HL-60 (cell line): ENCODE data around the gene TMEM254.

Experiments
- GABPA ChIP-seq: IDR thresholded peaks from 2 replicates; pipeline ENCODE4 v1.6.1; 2012; ENCODE audit warnings: low read depth
- TF ChIP-seq, protein P1 (sequence below): IDR thresholded peaks from one replicate; pipeline ENCODE4 v1.5.1; 2011; ENCODE audit warnings: low read length, control low read depth, inconsistent platforms; ENCODE audit not compliant: insufficient read depth
- TF ChIP-seq, protein P2 (sequence below): IDR thresholded peaks from 2 replicates; pipeline ENCODE4 v1.6.1; 2012; ENCODE audit warnings: low read depth; ENCODE audit not compliant: insufficient replicate concordance

DNA sequence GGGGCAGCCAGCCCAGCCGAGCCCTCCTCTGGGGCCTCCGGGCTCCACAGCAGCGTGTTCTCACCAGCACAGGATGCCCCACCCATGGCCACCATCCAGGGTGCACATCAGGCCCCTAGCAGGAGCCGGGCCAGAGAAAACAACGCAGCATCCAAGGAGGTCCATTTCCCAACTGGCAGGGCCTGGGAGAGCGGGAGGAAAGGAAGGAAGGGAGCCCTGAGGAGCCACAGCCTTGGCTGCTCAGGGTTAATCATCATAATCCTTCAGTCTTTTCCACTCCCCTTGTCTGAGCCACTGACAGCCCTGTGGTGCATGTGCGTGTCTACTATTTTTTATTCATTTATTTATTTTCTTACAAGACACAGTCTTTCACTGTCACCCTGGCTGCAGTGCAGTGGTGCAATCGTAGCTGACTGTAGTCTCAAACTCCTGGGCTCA is 57.7 kb downstream of the TMEM254 start:
- TF ChIP-seq, protein P1, sequence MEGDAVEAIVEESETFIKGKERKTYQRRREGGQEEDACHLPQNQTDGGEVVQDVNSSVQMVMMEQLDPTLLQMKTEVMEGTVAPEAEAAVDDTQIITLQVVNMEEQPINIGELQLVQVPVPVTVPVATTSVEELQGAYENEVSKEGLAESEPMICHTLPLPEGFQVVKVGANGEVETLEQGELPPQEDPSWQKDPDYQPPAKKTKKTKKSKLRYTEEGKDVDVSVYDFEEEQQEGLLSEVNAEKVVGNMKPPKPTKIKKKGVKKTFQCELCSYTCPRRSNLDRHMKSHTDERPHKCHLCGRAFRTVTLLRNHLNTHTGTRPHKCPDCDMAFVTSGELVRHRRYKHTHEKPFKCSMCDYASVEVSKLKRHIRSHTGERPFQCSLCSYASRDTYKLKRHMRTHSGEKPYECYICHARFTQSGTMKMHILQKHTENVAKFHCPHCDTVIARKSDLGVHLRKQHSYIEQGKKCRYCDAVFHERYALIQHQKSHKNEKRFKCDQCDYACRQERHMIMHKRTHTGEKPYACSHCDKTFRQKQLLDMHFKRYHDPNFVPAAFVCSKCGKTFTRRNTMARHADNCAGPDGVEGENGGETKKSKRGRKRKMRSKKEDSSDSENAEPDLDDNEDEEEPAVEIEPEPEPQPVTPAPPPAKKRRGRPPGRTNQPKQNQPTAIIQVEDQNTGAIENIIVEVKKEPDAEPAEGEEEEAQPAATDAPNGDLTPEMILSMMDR = no peak
- no peak for TF ChIP-seq GABPA
- TF ChIP-seq, protein P2, sequence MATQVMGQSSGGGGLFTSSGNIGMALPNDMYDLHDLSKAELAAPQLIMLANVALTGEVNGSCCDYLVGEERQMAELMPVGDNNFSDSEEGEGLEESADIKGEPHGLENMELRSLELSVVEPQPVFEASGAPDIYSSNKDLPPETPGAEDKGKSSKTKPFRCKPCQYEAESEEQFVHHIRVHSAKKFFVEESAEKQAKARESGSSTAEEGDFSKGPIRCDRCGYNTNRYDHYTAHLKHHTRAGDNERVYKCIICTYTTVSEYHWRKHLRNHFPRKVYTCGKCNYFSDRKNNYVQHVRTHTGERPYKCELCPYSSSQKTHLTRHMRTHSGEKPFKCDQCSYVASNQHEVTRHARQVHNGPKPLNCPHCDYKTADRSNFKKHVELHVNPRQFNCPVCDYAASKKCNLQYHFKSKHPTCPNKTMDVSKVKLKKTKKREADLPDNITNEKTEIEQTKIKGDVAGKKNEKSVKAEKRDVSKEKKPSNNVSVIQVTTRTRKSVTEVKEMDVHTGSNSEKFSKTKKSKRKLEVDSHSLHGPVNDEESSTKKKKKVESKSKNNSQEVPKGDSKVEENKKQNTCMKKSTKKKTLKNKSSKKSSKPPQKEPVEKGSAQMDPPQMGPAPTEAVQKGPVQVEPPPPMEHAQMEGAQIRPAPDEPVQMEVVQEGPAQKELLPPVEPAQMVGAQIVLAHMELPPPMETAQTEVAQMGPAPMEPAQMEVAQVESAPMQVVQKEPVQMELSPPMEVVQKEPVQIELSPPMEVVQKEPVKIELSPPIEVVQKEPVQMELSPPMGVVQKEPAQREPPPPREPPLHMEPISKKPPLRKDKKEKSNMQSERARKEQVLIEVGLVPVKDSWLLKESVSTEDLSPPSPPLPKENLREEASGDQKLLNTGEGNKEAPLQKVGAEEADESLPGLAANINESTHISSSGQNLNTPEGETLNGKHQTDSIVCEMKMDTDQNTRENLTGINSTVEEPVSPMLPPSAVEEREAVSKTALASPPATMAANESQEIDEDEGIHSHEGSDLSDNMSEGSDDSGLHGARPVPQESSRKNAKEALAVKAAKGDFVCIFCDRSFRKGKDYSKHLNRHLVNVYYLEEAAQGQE = no peak
